HG02852 (cell line): ENCODE results near the gene HPN.
"Not testable (repeated sequence)": the region's sequence is repeated elsewhere in the genome, so short reads cannot be mapped to it uniquely, and the experiment has no call there.

Source experiments
- ATAC-seq: cut with Tn5 transposase; IDR thresholded peaks from one replicate; pipeline ENCODE4 v1.9.1; 2021; ENCODE audit warnings: mild to moderate bottlenecking, moderate library complexity; ENCODE audit not compliant: unreplicated experiment

Gene HPN

DNA sequence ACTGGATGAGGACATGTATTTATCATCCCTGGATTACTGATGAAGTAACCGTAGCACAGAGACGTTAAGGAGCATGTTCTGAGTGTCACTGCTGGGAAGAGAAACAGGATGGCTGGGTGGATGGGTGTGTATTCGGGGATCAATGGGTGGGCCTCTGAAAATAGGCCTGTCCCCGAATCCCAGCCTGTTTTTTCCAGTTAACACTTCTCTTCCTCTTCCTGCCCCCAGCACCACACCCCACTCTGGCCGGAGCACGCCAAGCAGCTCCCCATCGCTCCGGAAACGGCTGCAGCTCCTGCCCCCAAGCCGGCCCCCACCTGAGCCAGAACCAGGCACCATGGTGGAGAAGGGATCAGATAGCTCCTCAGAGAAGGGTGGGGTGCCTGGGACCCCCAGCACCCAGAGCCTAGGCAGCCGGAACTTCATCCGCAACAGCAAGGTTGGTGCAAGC is 32.6 kb upstream of the HPN start:
- no peak for ATAC-seq

DNA sequence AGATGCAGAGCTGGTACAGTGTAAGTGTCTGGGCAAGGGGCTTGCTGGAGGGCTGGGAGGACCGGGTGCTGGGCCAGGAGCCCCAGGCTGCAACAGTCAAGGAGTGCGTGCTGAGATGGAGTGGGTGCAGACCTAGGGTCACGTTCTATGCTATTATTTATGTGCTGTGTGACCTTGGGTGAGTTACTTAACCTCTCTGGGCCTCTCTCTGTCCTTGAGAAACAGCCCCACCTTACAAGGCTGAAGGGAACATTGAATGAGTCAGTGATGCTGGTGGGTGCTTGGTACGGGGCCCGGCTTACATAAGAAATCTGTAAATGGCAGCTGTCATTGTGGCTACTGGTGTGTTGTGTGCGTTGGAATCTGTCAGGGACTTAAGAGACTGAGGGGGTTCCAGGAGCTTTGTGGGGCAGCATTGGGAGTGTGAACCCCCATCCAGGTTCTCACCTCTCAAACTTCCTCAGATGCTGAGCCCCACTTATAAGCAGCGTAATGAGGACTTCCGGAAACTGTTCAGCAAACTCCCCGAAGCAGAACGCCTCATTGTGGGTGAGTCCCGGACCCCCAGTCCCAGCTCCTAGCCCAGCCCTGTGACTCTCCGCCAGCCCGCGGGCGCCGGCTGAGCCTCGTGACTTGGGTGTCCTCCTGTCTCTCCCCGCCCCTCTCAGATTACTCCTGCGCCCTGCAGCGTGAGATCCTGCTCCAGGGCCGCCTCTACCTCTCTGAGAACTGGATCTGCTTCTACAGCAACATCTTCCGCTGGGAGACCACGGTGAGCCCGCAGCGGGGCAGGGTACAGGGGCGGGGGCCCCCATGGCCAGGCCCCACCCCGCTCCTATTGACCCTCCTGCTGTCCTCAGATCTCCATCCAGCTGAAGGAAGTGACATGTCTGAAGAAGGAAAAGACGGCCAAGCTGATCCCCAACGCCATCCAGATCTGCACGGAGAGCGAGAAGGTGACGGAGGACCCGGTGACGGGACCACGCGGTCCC is 31.8 kb upstream of the HPN start:
- no peak for ATAC-seq

DNA sequence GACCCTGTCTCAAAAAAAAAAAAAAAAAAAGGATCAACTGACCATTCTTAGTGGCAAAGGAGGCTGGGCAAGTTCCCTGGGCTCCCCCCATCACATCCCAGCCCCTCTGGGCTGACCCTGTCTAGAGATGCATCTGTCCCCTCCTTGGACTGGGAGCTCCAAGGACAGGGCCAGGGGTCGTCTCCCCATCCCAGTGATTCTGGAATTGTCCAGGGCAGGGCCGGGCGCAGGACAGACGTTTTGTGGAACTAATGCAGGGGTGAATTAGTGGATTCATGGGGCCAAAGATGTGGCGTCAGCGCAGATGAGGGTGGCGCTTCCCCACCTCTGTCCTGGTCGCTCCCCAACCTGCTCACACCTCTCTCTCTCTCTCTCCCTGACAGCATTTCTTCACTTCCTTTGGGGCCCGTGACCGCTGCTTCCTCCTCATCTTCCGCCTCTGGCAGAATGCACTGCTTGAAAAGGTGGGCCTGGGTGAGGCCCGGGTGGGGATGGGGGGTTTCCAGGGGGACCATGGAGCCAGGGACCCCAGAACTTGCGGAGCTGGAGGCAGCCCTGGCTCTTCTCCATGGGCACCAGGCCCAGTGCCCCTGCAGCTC is 30.3 kb upstream of the HPN start:
- no peak for ATAC-seq

DNA sequence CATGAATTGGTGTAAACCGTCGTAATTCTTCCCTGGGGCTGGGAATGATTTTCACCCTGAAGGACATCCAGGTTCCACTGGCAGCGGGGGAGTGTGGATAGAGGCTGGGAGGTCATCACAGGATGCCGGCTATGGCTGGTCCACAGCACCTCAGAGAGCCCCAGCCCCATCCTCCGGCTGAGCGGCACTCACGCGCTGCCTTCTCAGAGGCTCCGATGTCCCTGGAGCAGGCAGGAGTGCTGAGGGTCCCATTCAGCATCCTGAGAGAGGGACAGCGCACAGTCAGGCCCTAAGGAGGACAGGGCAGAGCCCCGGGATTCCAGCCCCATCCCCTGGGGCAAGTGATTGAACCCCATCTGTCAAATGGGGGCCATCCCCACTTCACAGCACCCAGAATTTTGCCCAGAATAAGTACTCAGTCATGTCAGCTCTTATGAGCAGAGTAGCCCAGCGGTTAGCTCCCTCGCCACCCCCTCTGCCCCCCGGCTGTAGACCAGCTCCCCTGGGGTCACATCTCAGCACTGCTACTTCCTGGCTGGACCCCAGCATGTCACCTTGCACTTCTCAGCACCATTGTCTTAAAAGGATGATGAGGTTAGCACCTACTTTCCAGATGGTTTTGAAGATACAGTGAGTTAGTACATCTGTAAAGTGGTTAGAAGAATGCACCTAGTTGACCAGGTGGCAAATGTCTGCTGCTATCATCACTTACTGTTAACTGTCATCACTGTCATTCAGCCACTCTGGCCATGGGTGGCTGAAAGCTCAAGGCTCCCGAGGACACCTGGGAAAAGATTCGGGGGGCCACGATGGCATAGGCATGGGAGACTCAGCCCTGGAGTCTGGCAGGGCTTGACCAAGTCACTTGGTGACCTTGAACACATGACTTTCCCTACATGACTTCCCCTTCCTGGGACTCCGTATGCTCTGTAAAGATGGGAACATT is 29.5 kb upstream of the HPN start:
- no peak for ATAC-seq

DNA sequence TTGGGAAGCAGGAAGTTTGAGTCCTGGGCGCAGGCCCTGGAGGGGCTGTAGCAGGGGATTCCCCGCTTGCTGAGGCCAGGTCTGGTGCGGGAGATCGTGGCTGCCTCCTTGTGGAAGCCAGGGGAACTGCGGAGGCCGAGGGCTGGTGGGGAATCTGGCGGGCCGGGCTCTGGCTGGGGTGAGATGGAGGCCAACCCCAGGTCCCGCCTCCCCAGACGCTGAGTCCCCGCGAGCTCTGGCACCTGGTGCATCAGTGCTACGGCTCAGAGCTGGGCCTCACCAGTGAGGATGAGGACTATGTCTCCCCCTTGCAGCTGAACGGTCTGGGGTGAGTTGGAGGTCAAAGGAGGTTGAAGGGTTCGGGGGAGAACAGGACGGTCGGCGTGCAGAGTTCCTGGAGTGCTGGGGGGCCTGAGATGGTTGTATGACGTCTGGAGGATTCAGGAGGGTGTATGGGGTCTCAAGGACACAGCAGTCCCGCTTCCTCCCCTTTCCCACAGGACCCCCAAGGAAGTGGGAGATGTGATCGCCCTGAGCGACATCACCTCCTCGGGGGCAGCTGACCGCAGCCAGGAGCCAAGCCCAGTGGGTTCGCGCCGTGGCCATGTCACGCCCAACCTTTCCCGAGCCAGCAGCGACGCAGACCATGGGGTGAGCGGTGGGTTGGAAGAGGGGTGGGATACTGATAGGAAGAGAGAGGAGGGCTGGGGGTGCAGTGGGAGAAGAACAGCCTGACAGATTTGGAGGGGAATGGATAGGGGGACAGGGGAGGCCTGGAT is 28.3 kb upstream of the HPN start:
- ATAC-seq, result no peak

DNA sequence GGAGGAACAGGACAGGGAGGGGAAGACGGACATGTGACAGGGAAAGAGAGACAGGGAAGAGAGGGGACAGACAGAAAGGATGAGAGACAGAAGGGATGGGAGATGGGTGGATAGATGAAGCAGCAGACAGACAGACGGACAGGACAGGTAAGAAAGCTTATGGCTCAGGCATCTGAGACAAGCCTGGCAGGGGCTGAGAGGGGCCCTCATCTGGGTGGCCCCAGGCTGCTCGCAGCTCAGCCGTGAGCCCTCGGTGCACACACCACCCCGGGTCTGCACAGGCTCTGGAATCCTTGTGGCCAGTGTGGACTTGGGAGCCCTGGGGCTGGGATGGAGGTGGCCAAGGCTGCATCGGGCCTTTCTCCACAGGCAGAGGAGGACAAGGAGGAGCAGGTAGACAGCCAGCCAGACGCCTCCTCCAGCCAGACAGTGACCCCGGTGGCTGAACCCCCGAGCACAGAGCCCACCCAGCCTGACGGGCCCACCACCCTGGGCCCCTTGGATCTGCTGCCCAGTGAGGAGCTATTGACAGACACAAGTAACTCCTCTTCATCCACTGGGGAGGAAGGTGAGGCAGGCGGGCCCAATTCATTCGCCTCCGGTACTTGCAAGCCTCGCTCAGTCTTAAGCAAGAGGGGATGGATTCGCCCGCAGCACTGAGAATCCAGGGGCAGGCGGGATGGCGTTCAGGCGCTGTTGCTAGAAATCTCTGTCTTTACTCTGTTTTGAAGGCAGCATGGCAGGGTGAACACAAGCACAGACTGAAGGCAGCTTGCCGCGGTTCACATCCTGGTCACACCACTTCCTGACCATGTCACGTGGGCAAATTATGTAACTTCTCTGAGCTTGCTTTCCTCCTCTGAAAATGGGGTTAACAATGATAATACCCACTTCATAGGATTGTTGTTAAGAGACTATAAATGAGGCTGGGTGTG is 27.4 kb upstream of the HPN start:
- ATAC-seq, result no peak

DNA sequence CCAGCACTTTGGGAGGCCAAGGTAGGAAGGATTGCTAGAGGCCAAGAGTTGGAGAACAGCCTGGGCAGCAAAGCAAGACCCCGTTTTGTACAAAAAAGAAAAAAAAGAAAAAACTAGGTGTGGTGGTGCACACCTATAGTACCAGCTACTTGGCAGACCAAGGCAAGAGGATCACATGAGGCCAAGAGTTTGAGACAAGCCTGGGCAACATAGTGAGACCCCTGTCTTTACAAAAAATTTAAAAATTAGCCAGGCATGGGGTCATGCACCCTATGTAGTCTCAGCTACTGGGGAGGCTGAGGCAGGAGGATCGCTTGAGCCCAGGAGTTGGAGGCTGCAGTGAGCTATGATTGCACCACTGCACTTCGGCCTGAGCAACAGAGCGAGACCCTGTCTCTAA is 26.7 kb upstream of the HPN start:
- ATAC-seq, result not testable (repeated sequence)

DNA sequence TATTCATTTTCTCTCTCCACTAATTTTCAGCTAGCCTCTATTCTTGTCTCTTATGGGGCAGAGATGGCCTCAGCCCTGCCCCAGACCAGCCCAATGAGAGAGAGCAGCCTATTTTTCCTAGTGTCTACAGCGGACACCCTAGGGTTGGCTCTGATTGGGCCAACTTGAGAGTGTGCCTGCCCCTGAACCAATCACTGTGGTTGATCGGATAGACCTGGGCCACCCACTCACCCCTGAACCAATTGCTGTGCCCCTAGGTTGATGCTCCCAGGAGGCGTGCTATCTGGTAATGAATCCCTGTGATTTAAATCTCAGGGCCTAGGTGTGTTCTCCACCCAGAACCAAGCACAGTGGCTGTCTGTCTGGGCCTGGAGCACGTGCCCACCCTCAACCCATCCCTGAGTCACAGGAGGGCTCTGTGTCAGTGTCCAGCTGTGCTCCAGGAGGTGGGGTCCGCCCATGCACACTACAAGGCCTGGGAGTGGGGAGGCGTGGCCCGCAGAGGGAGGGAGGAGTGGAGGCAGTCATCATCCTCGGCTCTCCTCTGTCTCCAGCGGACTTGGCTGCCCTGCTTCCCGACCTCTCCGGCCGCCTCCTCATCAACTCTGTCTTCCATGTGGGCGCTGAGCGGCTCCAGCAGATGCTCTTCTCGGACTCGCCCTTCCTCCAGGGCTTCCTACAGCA is 26.1 kb upstream of the HPN start:
- no peak for ATAC-seq

DNA sequence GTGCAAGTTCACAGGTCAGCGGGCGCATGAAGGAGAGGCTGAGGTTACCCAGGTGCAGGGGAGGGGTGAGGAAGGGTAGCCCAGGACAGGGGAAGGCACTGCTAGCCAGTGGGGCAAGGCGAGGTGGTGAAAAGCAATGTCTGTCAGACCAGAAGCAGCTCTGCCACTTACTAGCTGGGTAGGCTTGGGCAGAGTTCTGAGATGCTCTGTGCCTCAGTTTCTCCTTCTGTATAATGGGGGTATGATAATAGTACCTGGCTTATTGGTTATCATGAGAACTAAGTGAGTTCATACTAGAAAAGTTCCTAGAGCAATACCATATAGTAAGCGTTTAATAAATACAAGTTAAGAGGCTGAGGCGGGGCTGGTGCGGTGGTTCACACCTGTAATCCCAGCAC is 25.6 kb upstream of the HPN start:
- ATAC-seq, result no peak

DNA sequence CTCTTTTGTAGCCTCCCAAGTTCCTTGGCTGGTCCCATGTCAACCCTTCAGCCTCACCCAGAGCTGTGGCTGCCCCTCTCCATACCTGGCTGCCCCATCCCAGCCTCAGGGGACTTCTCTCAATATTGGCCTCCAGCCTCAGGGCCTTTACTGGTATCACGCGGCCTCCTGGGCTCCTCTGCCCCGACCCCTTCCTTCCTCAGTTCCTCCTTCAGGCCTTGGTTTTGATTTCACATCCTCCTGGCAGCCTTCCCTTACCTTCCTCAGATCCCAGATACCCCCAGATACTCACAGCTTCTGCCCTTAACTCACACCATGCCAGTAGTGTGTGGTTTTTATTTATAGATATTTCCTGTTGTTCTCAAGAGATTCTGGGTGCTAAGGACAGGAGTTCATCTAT is 24.0 kb upstream of the HPN start:
- ATAC-seq, result no peak

DNA sequence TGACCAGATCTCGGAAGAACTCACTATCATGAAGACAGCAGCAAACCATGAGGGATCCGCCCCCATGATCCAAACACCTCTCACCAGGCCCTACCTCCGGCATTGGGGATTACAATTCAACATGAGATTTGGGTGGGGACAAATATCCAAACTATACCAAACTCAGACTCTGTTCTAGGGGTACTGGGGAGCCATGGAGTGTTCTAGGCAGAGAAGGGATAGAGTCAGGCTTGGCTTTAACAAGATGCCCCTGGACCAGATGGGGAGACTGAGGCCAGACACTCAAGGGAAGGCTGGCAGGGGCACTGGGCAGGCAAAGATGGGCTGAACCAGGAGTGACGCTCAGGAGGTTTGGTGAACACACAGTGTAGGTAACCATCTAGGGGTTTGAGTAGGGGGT is 23.1 kb upstream of the HPN start:
- ATAC-seq, result no peak

DNA sequence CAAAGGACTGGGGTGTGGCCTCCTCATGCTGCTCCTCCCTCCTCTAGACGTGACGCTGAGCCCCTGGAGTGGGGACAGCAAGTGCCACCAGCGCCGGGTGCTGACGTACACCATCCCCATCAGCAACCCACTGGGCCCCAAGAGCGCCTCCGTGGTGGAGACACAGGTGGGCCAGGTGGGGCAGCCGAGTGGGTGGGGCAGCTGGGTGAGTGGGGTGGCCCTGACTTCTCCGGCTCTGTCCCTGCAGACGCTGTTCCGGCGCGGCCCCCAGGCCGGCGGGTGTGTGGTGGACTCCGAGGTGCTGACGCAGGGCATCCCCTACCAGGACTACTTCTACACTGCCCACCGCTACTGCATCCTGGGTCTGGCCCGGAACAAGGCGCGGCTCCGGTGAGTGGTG is 22.4 kb upstream of the HPN start:
- no peak for ATAC-seq

DNA sequence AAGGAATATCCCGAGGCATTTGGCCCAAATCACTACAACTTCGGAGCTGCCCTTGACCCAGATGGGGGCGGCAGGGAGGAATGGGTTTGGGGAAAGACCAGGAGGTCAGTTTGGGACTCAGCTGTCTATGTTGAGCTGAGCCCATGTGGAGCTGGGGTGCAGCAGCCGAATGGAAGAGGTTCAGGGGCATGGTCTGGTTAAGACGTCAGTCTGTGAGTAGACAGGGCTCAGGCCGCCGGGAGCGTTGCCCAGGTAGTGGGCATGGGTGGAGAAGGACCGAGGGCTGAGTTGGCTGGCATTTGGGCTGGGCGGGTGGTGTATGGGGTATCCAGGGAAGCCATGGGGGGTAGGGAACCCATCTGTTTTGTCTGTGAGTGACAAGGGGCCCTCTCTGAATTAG is 20.5 kb upstream of the HPN start:
- no peak for ATAC-seq

DNA sequence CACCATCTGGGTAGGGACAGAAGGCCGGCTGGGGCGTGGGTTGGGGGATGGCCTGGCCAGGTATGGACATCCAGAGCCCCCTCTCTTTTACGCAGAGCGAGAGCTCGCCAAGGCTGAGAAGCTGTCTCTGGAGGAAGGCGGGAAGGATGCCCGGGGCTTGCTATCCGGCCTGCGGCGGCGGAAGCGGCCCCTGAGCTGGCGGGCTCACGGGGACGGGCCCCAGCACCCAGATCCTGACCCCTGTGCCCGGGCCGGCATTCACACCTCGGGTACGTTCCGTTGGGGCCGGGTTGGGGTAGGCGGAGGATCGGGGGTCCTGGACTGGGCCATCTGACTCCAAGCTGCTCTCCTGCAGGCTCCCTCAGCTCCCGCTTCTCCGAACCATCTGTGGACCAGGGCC is 19.9 kb upstream of the HPN start:
- ATAC-seq, result no peak

DNA sequence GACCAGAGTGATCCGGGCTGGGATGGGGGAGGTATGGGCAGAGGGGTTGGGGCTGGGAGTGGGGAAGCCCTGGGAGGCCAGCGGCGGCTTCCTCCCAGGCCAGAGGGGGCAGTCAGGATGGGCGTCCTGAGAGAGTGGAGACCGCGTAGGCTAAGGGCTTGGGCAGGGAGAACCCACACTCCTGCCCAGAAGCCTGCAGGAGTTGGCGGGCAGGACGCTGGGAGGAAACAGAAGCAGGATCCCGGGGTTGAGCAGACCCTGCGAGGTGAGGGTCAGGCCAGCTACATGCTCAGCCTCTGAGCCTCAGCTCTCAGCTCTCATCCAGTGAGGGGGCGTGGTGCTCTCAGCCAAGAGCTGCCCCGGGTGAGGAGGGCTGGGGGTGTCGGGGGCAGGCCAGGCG is 19.1 kb upstream of the HPN start:
- ATAC-seq, result no peak

DNA sequence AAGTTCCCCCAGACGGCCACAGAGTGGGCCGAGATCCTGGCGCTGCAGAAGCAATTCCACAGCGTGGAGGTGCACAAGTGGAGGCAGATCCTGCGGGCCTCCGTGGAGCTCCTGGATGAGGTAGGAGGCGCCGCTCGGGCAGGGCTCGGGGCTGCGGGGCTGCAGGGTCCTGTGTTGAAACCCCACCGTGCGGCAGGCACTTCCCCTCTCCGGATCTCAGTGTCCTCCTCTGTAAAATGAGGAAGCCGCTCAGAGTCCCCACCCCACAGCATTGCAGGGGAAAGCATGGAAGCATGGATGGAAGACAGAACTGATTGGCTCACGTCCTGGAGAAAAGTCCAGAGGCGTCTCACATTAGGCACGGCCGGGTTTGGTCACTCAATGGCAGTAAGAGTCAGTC is 18.1 kb upstream of the HPN start:
- ATAC-seq, result no peak

DNA sequence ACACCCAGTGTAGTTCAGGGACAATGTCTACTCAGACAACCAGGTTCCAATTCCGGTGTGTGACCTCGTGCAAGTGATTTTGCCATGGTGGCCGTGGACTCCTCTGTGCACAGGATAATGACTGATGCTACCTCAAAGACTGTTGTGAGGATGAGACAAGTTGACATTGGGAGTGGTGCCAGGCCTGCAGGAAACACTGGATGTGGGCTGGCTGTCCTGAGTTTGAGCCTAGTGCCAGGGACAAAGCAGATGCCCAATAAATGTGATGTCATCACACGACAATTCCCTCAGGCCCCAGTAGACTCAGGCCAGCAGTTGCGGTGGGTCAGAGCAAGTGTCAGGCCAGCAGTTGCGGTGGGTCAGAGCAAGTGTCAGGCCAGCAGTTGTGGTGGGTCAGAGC is 17.4 kb upstream of the HPN start:
- ATAC-seq, result no peak

DNA sequence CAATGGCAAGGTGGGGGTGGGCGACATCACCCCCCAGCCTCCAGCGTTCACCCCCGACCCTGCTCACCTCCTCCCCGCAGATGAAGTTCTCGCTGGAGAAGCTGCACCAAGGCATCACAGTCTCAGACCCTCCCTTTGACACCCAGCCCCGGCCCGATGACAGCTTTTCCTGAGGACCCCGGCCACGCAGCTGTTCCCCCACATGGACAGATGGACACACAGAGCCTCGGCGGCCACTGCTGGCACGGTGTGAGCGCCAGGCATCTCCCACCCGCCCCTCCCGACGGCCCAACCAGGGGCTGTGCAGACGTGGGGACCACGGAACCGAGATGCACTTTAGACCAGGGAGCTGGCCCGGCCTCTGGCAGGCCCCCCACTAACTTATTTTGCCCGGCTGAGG is 15.6 kb upstream of the HPN start:
- ATAC-seq, result no peak

DNA sequence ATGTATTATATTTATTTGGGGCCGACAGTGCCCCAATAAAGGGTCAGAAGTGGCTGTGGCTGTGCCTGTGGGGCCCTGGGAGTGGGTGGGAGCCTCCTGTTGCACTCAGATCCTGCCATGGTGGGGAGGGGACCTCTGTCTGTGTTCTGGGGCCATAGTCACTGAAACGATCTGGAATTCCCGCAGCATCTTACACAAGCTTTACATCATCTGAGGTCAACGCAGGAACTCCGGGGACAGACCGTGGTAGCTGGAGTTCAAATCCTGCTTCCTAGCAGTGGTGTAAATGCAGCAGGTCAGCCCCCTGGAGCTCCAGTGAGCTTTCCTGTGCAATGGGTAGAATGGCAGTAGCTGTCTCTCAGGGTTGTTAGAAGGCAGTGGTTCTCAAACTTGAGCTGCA is 15.1 kb upstream of the HPN start:
- no peak for ATAC-seq
